ENCODE data around the gene GAS7. TPM values are rescaled to one million over a fixed set of nuclear protein-coding genes. Genes with fewer than 3 reads are reported as not detected.
"Not testable (repeated sequence)": the region's sequence is repeated elsewhere in the genome, so short reads cannot be mapped to it uniquely, and the experiment has no call there.

The GAS7 gene
- total and polyA plus RNA-seq, 12 donors = 3.6 to 54.9 (median 28.0) TPM

DNA sequence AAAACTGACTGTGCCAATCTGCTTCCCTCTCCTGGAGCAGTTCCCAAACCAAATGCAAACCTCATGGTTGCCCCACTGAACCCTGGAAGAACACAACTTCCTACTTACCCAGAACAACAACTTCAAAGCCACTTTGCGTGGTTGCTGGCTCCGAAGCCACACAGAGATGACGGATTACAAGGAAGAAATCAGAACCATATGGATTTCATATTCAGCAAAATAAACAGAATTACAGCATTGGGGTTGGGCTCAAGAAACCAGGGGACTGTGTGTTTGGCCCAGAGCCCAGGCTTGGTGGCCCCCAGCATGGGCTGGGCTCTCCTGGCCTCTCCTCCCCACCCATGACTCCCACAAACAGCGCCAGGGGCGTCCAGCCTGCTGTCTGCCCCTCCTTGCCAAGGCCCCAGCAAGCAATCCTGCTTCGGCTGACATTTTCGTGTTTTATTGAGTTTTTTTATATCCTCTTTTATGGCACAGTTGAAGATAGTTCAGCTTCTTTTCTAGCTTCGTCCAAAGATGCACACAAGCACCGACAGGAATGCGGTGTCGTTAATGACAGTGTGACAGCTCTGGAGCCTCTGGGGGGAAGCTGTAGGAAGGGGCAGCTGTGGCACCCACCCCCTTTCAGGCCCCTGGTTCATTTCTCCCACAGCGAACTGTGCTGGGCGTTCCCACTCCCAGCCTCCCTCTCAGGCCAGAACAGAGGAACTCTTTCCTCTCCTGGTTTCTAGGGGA, 137.1 kb downstream of the GAS7 start:
- no peaks in the 10 kb centered on the region for H3K27me3 ChIP-seq
- TF ChIP-seq POLR2A (IDR thresholded peaks at IDR 0.05) = no peak
- TF ChIP-seq, protein P1, sequence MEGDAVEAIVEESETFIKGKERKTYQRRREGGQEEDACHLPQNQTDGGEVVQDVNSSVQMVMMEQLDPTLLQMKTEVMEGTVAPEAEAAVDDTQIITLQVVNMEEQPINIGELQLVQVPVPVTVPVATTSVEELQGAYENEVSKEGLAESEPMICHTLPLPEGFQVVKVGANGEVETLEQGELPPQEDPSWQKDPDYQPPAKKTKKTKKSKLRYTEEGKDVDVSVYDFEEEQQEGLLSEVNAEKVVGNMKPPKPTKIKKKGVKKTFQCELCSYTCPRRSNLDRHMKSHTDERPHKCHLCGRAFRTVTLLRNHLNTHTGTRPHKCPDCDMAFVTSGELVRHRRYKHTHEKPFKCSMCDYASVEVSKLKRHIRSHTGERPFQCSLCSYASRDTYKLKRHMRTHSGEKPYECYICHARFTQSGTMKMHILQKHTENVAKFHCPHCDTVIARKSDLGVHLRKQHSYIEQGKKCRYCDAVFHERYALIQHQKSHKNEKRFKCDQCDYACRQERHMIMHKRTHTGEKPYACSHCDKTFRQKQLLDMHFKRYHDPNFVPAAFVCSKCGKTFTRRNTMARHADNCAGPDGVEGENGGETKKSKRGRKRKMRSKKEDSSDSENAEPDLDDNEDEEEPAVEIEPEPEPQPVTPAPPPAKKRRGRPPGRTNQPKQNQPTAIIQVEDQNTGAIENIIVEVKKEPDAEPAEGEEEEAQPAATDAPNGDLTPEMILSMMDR (IDR thresholded peaks at IDR 0.05) = no peak
- no peaks in the 10 kb centered on the region for H3K36me3 ChIP-seq (replicated peaks in 1 of 2)
- intact Hi-C loops (cut with DNase I) = no loop called here
- peak in 3 of 7 donors; percentile 30 to 32 (median 32) for DNase-seq
- H3K4me3 ChIP-seq = no peak overlapping the region
- 54 to 65% (median 60%) methylated on average over 13 of the region's 13 CpGs for WGBS, 4 donors
- peak overlapping the region in 2 of 5 donors; percentile 45 to 51 for H3K27ac ChIP-seq
- no peaks in the 10 kb centered on the region for H3K9me3 ChIP-seq (replicated peaks in 1 of 3)
- H3K4me1 ChIP-seq (replicated peaks in 1 of 2) = peaks cover 5 to 22% of the 10 kb centered on the region in 2 donors

DNA sequence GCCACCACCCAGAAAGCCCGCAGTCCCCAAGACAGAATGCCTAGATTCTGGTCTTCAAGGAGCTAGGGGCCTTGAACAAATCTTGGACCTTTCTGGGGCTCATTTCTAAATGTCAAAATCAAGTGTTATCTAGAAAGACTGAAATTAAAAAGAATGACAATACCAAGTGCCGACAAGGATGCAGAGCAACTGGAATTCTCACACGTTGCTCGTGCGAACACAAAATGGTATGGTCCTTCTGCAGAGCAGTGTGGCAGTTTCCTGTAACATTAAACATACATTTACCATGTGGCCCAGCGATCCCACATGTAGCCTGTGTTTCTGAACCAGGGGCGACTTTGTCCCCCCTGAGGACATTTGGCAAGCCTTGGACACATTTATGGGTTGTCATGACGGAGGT, 137.9 kb downstream of the GAS7 start:
- 86 to 91% (median 89%) methylated on average over 8 of the region's 8 CpGs for WGBS, 4 donors
- Histone ChIP-seq H3K27ac (peak overlapping the region in 1 of 5 donors; percentile 51), H3K36me3 (replicated peaks in 1 of 2) (no peaks in the 10 kb centered on the region), H3K4me3 (no peak overlapping the region), H3K4me1 (replicated peaks in 1 of 2) (peaks cover 5 to 22% of the 10 kb centered on the region in 2 donors), H3K9me3 (replicated peaks in 1 of 3) (no peaks in the 10 kb centered on the region), H3K27me3 (no peaks in the 10 kb centered on the region)
- intact Hi-C loops (cut with DNase I) = no loop called here
- no peak for TF ChIP-seq POLR2A (IDR thresholded peaks at IDR 0.05)
- TF ChIP-seq, protein P1 (IDR thresholded peaks at IDR 0.05) = no peak
- no peak for DNase-seq

DNA sequence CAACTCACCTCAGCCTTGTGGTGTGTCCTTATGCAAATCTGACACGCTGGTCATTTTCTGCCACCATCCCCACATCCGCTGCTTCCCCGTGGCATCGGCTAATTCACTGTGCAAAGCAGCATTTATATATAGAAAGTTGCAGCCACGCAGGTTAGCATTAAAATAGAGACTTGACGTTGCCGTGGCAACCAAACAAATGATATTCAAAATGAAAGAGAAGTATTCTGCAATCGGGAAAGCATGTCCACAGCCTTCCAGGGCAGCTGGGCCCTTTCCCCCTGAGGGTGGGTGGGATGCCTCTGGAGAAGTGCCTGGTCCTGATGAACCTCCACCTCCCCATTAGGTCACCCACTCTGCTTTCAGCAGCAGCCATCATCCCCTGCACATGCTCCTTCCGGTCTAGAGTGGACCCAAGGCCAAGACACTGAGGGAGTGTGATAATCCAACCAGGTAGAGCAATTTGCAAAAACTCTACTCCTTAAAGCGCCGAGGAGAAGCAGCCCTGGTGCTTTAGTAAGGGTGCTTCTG, 138.7 kb downstream of the GAS7 start:
- H3K4me3 ChIP-seq = no peak overlapping the region
- no peaks in the 10 kb centered on the region for H3K9me3 ChIP-seq (replicated peaks in 1 of 3)
- peak in 1 of 7 donors; percentile 59 for DNase-seq
- intact Hi-C loops (cut with DNase I) = no loop called here
- H3K27me3 ChIP-seq = no peaks in the 10 kb centered on the region
- WGBS, 4 donors = 56 to 63% (median 59%) methylated on average over 9 to 11 of the region's 11 CpGs
- TF ChIP-seq, protein P1 (IDR thresholded peaks at IDR 0.05) = no peak
- TF ChIP-seq POLR2A (IDR thresholded peaks at IDR 0.05) = no peak
- H3K36me3 ChIP-seq (replicated peaks in 1 of 2) = no peaks in the 10 kb centered on the region
- no peak overlapping the region for H3K27ac ChIP-seq
- peaks cover 5 to 22% of the 10 kb centered on the region in 2 donors for H3K4me1 ChIP-seq (replicated peaks in 1 of 2)

DNA sequence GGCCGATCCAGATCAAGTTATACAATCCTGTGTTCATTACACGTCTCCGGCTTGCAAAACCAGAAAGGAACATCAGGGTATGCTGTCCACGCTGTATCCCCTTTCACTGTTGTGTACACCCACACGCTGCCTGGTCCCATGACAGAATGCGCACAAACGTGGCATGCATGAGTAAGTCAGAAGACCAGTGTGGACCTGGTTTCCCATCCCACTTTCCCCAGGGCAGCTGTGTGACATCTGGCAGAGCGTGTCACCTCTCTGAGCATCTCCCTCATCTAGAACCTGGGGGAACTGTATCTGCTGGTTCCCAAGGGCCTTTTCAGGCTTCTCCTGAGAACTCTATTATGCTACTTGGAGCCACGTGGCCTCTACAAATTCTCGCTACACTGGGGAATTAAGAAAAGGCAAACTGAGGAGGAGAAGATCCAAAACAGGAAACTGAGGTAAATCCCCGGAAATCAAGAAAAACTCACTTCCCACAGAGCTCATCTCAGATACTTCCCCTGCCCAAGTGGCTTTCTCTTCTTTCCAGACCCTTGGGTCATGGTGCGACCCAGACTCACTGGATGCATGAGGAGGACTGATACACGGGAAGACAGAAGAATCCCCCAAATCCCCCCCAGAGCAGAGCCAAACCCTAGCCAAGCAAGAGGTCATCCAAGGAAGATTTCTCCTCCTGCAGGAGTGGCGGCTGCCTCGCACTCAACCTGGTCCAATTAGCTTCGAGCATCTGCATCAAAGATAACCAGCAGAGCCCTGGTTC, 139.3 kb downstream of the GAS7 start:
- no peaks in the 10 kb centered on the region for H3K27me3 ChIP-seq
- H3K4me3 ChIP-seq = no peak overlapping the region
- DNase-seq = no peak
- no peaks in the 10 kb centered on the region for H3K9me3 ChIP-seq (replicated peaks in 1 of 3)
- peaks cover 2 to 20% of the 10 kb centered on the region in 2 donors for H3K4me1 ChIP-seq (replicated peaks in 1 of 2)
- intact Hi-C loops (cut with DNase I) = no loop called here
- TF ChIP-seq, protein P1 (IDR thresholded peaks at IDR 0.05) = no peak
- TF ChIP-seq POLR2A (IDR thresholded peaks at IDR 0.05) = no peak
- 78 to 80% (median 78%) methylated on average over 16 of the region's 16 CpGs for WGBS, 4 donors
- H3K36me3 ChIP-seq (replicated peaks in 1 of 2) = no peaks in the 10 kb centered on the region
- no peak overlapping the region for H3K27ac ChIP-seq

DNA sequence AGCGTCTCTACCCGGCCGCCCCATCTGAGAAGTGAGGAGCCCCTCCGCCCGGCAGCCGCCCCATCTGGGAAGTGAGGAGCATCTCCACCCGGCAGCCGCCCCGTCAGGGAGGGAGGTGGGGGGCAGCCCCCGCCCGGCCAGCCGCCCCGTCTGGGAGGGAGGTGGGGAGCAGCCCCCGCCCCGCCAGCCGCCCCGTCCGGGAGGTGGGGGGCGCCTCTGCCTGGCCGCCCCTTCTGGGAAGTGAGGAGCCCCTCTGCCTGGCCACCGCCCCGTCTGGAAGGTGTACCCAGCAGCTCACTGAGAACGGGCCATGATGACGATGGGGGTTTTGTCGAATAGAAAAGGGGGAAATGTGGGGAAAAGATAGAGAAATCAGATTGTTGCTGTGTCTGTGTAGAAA, 140.9 kb downstream of the GAS7 start:
- H3K4me3 ChIP-seq; H3K27me3 ChIP-seq; intact Hi-C loops (cut with DNase I); H3K9me3 ChIP-seq (replicated peaks in 1 of 3); H3K27ac ChIP-seq; DNase-seq; H3K36me3 ChIP-seq (replicated peaks in 1 of 2): not testable (repeated sequence)
- H3K4me1 ChIP-seq (replicated peaks in 1 of 2) = peaks cover 0 to 18% of the 10 kb centered on the region in 2 donors
- WGBS, 4 donors = 85 to 93% (median 90%) methylated on average over 4 to 25 of the region's 25 CpGs
